HG03175 (cell line): ENCODE data around the gene FURIN.
"Not testable (repeated sequence)": the region's sequence is repeated elsewhere in the genome, so short reads cannot be mapped to it uniquely, and the experiment has no call there.

ENCODE experiments used
- ATAC-seq: cut with Tn5 transposase; IDR thresholded peaks from one replicate; pipeline ENCODE4 v1.9.1; 2021; ENCODE audit warnings: mild to moderate bottlenecking, moderate library complexity; ENCODE audit not compliant: unreplicated experiment

The FURIN gene

GRCh38 chr15:90869601-90870353 is 1.4 kb downstream of the FURIN start:
- no peak for ATAC-seq

GRCh38 chr15:90870354-90871138 is 2.2 kb downstream of the FURIN start:
- ATAC-seq, result no peak

GRCh38 chr15:90871139-90871715 is 2.8 kb downstream of the FURIN start:
- ATAC-seq, result peak; percentile 40

- peak; percentile 25 for ATAC-seq
Observed at GRCh38 chr15:90871716-90872485, 3.5 kb downstream of the FURIN start.

DNA sequence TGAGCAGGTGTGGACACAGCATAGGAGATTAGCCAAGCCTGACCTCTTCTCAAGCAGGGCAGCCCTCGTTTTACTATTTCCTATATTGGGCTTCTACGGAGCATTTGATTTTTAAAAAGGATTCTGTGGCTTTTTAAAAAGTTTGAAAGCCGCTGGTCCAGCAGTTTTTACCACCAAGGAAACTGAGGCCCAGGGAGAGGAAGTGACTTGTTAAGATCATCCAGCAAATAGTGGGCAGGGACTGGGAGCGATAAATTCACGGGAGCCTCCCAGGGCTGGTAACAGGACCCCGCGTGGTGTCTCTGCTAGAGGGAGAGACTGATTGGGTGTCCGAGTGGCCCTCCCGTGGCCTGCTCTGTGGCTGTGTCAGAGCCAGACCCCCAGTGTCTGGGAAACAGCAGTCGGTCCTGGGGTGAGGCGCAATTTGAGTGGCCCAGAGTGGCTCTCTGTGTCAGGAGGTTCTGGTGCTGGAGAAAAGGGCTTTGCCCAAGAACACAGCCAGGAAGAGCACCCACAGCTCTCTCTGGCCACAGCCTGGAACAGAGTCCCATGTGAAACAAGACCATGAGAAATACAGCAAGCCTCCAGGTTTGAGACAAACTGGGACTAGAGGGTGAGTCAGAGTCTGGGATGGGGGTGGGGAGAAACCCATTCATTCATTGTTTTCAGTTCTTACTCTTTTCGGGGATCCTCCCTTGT is 4.2 kb downstream of the FURIN start:
- peak; percentile 20 for ATAC-seq

DNA sequence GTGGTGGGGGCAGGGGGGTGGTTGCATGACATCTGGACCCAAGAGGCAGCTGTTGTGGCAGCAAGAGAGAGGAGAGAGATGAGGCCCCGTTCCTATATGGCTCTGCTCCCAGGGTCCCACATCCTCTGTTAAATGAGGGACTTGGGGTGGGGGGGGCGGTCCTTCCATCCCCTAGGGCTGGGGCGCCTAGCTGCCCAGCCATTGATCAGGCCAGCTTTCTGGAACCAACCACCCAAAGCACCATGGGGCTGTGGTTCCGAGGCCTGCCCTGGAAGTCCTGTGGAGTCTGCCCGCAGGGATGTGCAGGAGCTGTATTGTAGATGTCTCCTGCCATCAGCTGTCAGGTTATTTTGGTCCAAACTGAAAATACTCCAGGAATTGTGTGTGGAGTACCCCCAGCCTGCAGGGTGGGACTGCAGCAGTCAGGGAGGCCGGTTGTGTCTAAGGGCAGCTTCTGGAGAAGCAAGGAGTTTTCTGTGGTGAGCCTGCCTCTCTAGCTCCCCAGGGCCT is 5.2 kb downstream of the FURIN start:
- ATAC-seq, result no peak

DNA sequence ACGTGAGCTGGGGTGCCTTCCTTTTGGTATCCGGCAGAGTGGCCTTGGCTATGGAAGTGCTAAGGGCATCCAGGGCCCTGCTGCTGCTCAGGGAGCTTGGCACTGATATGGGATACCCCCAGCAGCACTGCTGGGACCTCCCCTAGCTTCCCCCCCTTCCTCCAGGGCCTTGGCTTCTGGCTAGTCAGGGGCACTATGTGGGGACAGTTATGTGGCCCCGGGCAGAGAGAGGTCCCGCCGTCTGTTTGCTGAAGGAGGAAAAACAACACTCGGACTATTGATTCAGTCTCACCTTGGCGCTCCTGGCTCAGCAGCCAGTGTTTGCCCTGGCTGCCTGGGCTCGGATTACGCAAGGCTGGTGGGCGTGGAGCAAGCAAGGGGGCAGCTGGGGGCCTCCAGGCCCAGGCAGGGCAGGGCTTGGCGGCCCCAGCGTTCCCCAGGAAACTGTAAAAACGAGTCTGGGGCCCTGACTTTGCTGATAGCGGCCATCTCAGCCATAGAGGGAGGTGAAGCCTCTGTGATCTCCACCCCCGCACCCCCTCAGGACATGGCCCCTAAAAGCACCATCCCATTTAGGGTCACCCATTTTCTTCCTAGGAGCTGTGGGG is 5.7 kb downstream of the FURIN start:
- no peak for ATAC-seq

DNA sequence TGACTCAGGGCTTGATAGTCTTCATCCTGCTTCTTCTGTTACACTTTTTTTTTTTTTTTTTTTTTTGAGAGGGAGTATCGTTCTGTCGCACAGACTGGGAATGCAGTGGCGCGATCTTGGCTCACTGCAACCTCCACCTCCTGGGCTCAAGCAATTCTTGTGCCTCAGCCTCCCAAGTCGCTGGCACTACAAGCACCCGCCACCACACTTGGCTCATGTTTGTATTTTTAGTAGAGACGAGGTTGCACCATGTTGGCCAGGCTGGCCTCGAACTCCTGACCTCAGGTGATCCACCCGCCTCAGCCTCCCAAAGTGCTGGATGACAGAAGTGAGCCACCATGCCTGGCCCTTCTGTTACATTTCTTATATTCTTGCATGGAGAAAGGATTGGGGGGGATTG is 6.6 kb downstream of the FURIN start:
- ATAC-seq, result not testable (repeated sequence)

GRCh38 chr15:90875549-90875981 is 7.2 kb downstream of the FURIN start:
- no peak for ATAC-seq

DNA sequence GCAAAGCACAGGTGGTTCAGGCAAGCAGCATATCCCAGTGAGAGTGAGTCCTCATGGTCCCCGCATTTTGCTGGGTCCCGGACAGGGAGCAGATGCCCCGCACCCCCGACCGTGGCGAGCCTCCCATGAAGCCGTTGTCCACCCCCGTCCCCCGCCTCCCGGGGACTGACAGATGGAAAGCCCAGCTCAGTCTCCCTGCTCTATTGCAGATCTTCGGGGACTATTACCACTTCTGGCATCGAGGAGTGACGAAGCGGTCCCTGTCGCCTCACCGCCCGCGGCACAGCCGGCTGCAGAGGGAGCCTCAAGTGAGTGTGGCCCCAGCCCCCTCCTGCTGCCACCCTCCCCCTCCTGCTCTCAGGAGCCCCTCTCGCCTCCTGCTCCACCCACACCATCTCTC is 7.7 kb downstream of the FURIN start:
- ATAC-seq, result no peak

- ATAC-seq, result no peak
Observed at GRCh38 chr15:90876512-90877170, 8.3 kb downstream of the FURIN start.

DNA sequence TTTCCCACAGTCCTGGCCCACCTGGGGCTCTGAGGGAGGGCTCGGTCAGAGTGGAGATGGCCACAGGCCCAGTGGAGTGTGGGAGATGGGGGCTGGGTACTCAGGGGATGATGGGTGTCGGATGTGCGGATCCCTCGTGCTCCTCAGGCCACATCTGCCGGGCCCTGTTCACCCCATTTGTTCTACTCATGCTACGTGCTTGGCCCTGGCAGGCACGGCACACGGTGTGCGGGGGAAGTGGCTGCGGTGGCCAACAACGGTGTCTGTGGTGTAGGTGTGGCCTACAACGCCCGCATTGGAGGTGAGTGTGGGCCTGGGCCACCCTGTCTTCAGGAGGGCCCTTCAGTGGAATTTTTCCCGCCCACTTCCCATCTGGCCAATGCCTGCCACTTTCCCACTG is 8.9 kb downstream of the FURIN start:
- no peak for ATAC-seq

DNA sequence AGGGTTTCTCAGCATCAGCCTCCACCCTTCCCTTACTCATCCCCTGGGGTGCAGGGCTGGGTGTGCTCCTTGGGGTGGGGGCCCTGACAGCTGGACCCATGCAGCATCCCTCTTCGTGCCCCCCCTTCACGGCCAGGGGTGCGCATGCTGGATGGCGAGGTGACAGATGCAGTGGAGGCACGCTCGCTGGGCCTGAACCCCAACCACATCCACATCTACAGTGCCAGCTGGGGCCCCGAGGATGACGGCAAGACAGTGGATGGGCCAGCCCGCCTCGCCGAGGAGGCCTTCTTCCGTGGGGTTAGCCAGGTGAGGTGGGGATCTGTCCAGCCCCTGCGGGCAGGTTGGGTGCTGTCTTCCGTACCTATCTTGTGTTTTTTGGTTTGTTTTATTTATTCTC is 9.6 kb downstream of the FURIN start:
- ATAC-seq, result no peak

GRCh38 chr15:90878660-90879059 is 10.3 kb downstream of the FURIN start:
- no peak for ATAC-seq

GRCh38 chr15:90879730-90880366 is 11.5 kb downstream of the FURIN start:
- ATAC-seq, result no peak

GRCh38 chr15:90880381-90881145 is 12.2 kb downstream of the FURIN start:
- ATAC-seq, result no peak

GRCh38 chr15:90881181-90881977 is 13.0 kb downstream of the FURIN start:
- no peak for ATAC-seq
